GM12878 (cell line): ENCODE measurements around the gene FIZ1. TPM values are rescaled to one million over a fixed set of nuclear protein-coding genes. Genes with fewer than 3 reads are reported as not detected.
A peak's percentile ranks its signal among the peaks of the same experiment; 100 is the strongest.

Experiments used
- CBX3 ChIP-seq: fragments of 200-600 bp; sonication (generic); IDR thresholded peaks from 2 replicates; pipeline ENCODE4 v1.6.1; 2016; ENCODE audit warnings: low read depth, borderline replicate concordance
- CHD4 ChIP-seq: fragments of 200-600 bp; sonication (generic); IDR thresholded peaks from 2 replicates; pipeline ENCODE4 v1.6.1; 2016; ENCODE audit warnings: mild to moderate bottlenecking
- CREB1 ChIP-seq: IDR thresholded peaks from 2 replicates; pipeline ENCODE4 v1.6.1; 2012; ENCODE audit warnings: low read depth, mild to moderate bottlenecking, inconsistent platforms
- CREM ChIP-seq: IDR thresholded peaks from 2 replicates; pipeline ENCODE4 v1.6.1; 2014; ENCODE audit warnings: antibody characterized with exemption, low read depth
- HDAC2 ChIP-seq: fragments of 200-600 bp; sonication (generic); IDR thresholded peaks from 2 replicates; pipeline ENCODE4 v1.6.1; 2017
- HDGF ChIP-seq: fragments of 450-650 bp; IDR thresholded peaks from 2 replicates; pipeline ENCODE4 v1.6.1; 2016; ENCODE audit warnings: antibody characterized with exemption
- MEF2A ChIP-seq: IDR thresholded peaks from 2 replicates; pipeline ENCODE4 v1.6.1; 2011; ENCODE audit warnings: low read depth, mild to moderate bottlenecking, low read length, moderate library complexity; ENCODE audit not compliant: insufficient read depth
- MYC ChIP-seq: IDR thresholded peaks from 2 replicates; pipeline ENCODE4 v1.6.1; 2011; ENCODE audit warnings: mild to moderate bottlenecking, low read length, moderate library complexity, inconsistent platforms; ENCODE audit not compliant: insufficient read depth, insufficient replicate concordance, insufficient read length, severe bottlenecking
- PAX5 ChIP-seq: IDR thresholded peaks from 2 replicates; pipeline ENCODE4 v1.6.1; 2011; ENCODE audit warnings: low read depth, low read length, borderline replicate concordance
- TARDBP ChIP-seq: IDR thresholded peaks from 2 replicates; pipeline ENCODE4 v1.6.1; 2016; ENCODE audit warnings: borderline replicate concordance
- TCF12 ChIP-seq: IDR thresholded peaks from 2 replicates; pipeline ENCODE4 v1.6.1; 2011; ENCODE audit warnings: low read depth, mild to moderate bottlenecking, low read length
- TCF3 ChIP-seq: IDR thresholded peaks from 2 replicates; pipeline ENCODE4 v1.6.1; 2012; ENCODE audit warnings: low read depth, mild to moderate bottlenecking, low read length, borderline replicate concordance; ENCODE audit not compliant: insufficient read depth
- WRNIP1 ChIP-seq: IDR thresholded peaks from 2 replicates; pipeline ENCODE4 v1.6.1; 2011; ENCODE audit warnings: low read depth, low read length, improper control_type of control experiment, borderline replicate concordance
- ZNF24 ChIP-seq: fragments of 450-650 bp; IDR thresholded peaks from 2 replicates; pipeline ENCODE4 v1.6.1; 2017; ENCODE audit warnings: antibody characterized with exemption, mild to moderate bottlenecking
- polyA plus RNA-seq, 11 experiments: library from polyadenylated mRNA; depleted of rRNA in 4 of 11; unstranded in 6 of 11; stranded (reverse) in 5 of 11; fragments of >200 nt; fragmentation: Nextera tagmentation in 4 of 11; fragmentation: Illumina TruSeq in 1 of 11; extraction: Ambion mirVana in 4 of 11; extraction: Trizol in 1 of 11; gene quantifications; 1 replicate in 1 of 11; 2 replicates in 10 of 11; pipeline versions ENCODE4 v1.2.1 to v1.2.3, GENCODE V29; 2011 to 2016; ENCODE audit warnings: inconsistent platforms in 2 of 11, missing spikeins in 2 of 11, low read depth in 1 of 11
- total RNA-seq, 4 experiments: library from RNA; depleted of rRNA in 3 of 4; stranded (reverse); fragments of >200 nt in 3 of 4; fragmentation: Illumina TruSeq in 1 of 4; extraction: Trizol in 1 of 4; gene quantifications; 2 replicates each; pipeline versions ENCODE4 v1.2.1 to v1.2.3, GENCODE V29; 2013 to 2021
- TF ChIP-seq, protein P1 (sequence below): fragments of 450-650 bp; IDR thresholded peaks from 2 replicates; pipeline ENCODE4 v1.6.1; 2017; ENCODE audit warnings: antibody characterized with exemption, mild to moderate bottlenecking, moderate library complexity
- TF ChIP-seq, protein P2 (sequence below): fragments of 450-650 bp; IDR thresholded peaks from 2 replicates; pipeline ENCODE4 v1.6.1; 2016; ENCODE audit warnings: mild to moderate bottlenecking
- TF ChIP-seq, protein P3 (sequence below): fragments of 450-650 bp; formaldehyde crosslinking; IDR thresholded peaks from 2 replicates; pipeline ENCODE4 v1.4.0; 2022; ENCODE audit warnings: mild to moderate bottlenecking, moderate library complexity
- TF ChIP-seq, protein P4 (sequence below): IDR thresholded peaks from 2 replicates; pipeline ENCODE4 v1.6.1; 2012; ENCODE audit warnings: low read depth, low read length, improper control_type of control experiment
- TF ChIP-seq, protein P5 (sequence below): IDR thresholded peaks from 2 replicates; pipeline ENCODE4 v1.6.1; 2012; ENCODE audit warnings: low read depth, low read length, improper control_type of control experiment

The FIZ1 gene
- total and polyA plus RNA-seq, 10 of the 15 experiments (the other 5 are each of a cell fraction or from before 2014, with no cell fraction given) = 0.60 to 16.8 (median 4.2) TPM

GRCh38 chr19:55640577-55641425 is 41.5 kb upstream of the FIZ1 start, which contains the start of gene ZNF580 (continued):
- TF ChIP-seq, protein P1, sequence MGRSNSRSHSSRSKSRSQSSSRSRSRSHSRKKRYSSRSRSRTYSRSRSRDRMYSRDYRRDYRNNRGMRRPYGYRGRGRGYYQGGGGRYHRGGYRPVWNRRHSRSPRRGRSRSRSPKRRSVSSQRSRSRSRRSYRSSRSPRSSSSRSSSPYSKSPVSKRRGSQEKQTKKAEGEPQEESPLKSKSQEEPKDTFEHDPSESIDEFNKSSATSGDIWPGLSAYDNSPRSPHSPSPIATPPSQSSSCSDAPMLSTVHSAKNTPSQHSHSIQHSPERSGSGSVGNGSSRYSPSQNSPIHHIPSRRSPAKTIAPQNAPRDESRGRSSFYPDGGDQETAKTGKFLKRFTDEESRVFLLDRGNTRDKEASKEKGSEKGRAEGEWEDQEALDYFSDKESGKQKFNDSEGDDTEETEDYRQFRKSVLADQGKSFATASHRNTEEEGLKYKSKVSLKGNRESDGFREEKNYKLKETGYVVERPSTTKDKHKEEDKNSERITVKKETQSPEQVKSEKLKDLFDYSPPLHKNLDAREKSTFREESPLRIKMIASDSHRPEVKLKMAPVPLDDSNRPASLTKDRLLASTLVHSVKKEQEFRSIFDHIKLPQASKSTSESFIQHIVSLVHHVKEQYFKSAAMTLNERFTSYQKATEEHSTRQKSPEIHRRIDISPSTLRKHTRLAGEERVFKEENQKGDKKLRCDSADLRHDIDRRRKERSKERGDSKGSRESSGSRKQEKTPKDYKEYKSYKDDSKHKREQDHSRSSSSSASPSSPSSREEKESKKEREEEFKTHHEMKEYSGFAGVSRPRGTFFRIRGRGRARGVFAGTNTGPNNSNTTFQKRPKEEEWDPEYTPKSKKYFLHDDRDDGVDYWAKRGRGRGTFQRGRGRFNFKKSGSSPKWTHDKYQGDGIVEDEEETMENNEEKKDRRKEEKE = no peak
- TF ChIP-seq CREM = 0 out of 2 replicates have a peak, but pooled peaks have one; percentile 7
- no peak for TF ChIP-seq TCF12
- TF ChIP-seq PAX5 = peak; percentile 38; the same call in 1 of the 2 replicates
- TF ChIP-seq CHD4 = no peak
- TF ChIP-seq TARDBP = no peak
- TF ChIP-seq, protein P2, sequence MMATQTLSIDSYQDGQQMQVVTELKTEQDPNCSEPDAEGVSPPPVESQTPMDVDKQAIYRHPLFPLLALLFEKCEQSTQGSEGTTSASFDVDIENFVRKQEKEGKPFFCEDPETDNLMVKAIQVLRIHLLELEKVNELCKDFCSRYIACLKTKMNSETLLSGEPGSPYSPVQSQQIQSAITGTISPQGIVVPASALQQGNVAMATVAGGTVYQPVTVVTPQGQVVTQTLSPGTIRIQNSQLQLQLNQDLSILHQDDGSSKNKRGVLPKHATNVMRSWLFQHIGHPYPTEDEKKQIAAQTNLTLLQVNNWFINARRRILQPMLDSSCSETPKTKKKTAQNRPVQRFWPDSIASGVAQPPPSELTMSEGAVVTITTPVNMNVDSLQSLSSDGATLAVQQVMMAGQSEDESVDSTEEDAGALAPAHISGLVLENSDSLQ = no peak
- no peak for TF ChIP-seq MYC
- no peak for TF ChIP-seq HDGF
- TF ChIP-seq, protein P3, sequence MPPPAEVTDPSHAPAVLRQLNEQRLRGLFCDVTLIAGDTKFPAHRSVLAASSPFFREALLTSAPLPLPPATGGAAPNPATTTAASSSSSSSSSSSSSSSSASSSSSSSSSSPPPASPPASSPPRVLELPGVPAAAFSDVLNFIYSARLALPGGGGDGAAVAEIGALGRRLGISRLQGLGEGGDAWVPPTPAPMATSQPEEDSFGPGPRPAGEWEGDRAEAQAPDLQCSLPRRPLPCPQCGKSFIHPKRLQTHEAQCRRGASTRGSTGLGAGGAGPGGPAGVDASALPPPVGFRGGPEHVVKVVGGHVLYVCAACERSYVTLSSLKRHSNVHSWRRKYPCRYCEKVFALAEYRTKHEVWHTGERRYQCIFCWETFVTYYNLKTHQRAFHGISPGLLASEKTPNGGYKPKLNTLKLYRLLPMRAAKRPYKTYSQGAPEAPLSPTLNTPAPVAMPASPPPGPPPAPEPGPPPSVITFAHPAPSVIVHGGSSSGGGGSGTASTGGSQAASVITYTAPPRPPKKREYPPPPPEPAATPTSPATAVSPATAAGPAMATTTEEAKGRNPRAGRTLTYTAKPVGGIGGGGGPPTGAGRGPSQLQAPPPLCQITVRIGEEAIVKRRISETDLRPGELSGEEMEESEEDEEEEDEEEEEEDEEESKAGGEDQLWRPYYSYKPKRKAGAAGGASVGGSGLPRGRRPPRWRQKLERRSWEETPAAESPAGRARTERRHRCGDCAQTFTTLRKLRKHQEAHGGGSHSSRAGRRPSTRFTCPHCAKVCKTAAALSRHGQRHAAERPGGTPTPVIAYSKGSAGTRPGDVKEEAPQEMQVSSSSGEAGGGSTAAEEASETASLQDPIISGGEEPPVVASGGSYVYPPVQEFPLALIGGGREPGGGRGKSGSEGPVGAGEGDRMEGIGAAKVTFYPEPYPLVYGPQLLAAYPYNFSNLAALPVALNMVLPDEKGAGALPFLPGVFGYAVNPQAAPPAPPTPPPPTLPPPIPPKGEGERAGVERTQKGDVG (CRISPR knock-in tag) = no peak
- TF ChIP-seq HDAC2 = no peak
- TF ChIP-seq MEF2A = no peak
- TF ChIP-seq WRNIP1 = no peak
- TF ChIP-seq, protein P4, sequence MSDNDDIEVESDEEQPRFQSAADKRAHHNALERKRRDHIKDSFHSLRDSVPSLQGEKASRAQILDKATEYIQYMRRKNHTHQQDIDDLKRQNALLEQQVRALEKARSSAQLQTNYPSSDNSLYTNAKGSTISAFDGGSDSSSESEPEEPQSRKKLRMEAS = no peak
- no peak for TF ChIP-seq TCF3
- TF ChIP-seq ZNF24 = peak; percentile 54; the same call in 1 of the 2 replicates
- TF ChIP-seq, protein P5, sequence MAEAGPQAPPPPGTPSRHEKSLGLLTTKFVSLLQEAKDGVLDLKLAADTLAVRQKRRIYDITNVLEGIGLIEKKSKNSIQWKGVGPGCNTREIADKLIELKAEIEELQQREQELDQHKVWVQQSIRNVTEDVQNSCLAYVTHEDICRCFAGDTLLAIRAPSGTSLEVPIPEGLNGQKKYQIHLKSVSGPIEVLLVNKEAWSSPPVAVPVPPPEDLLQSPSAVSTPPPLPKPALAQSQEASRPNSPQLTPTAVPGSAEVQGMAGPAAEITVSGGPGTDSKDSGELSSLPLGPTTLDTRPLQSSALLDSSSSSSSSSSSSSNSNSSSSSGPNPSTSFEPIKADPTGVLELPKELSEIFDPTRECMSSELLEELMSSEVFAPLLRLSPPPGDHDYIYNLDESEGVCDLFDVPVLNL = no peak
- no peak for TF ChIP-seq CREB1
- TF ChIP-seq CBX3 = no peak
